Activated CD4-positive, alpha-beta T cell treated with anti-CD3 and anti-CD28 coated beads for 4 hours (primary cell): Measurements from ENCODE around the gene ANKLE2.

Experiments
- DNase-seq, 2 donors: peaks; one replicate each; pipeline ENCODE4 v3.0.0-alpha.2; 2020

ANKLE2 gene

DNA sequence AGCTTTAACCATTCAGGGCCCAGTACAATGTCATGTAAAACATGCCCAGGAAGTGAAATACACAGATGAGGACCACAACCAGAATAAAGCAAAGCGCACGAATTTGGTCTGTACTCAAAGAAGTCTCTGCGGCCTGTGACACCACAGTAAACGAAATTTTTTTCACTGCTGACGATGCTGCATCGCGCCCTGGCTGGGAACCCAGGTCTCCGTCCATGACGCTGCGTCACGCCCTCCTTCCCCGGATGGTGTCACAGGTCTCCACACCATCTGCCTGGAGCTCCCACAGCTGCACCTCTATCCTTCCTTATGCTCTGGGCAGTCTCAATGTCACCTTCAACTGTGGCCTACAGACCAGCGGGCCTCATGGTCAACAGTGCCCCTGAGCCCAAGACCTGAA is 17.8 kb downstream of the ANKLE2 start:
- no peak for DNase-seq

- no peak for DNase-seq
Observed at GRCh38 chr12:132741620-132742019, 20.0 kb downstream of the ANKLE2 start.

GRCh38 chr12:132740652-132741051 is 21.0 kb downstream of the ANKLE2 start:
- DNase-seq = no peak

GRCh38 chr12:132740313-132740646 is 21.4 kb downstream of the ANKLE2 start:
- no peak for DNase-seq

- DNase-seq = no peak
Observed at GRCh38 chr12:132739600-132740312, 21.9 kb downstream of the ANKLE2 start.

DNA sequence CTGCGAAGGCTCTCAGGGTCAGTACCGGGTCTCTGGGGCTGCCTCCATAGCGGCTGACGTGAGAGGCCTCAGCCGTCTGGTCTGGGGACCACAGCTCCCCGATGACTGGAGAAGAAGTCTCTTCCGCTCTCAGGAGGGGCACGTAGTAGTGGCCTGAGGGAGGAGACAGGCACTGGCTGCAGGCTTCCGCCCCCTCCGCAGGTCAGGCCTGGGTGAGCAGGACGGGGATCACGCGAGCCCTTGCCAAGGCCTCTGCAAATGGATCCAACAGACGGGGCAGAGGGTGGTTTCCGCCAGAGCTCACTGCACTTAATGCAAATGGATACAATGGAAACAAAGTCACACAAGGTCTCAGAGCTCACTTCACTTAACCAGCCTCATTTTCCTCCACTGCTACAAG is 24.7 kb downstream of the ANKLE2 start:
- no peak for DNase-seq

GRCh38 chr12:132736378-132736777 is 25.3 kb downstream of the ANKLE2 start:
- DNase-seq = no peak

DNA sequence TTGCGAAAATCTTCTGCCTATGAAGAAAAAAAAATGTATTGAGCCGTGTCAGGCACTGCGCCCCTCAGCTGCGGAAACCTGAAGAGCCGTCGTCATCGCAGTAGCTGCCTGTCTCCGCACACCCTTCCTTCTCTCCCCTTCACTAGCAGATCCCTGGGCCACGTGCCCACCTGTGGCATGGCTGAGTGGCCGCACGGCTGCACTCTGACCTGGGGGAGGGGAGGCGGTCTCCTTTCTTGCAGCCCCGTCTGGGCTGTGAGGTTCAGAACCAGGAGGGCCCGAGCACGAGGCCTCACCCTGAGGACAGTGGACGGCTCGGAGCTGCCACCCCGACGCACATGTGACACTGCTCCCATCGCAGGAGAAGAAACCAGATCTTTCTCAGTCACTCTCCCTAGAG is 26.1 kb downstream of the ANKLE2 start:
- no peak for DNase-seq

GRCh38 chr12:132734206-132734605 is 27.4 kb downstream of the ANKLE2 start:
- no peak for DNase-seq

DNA sequence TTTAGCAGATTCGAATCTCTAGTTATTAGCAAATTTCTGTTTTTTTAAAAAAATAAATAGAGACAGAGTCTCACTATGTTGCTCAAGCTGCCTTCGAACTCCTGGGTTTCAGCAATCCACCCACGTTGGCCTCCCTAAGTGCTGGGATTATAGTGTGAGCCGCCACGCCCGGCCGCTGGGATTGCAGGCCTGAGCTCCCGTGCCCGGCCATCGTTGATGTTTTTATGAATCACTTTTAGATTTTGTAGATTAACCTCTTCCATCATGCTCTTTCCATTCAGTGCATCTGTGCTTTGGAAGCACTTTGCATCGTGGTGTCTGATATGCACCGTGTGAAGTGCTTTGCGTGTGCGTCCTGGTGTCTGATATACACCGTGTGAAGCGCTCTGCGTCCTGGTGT is 30.1 kb downstream of the ANKLE2 start:
- DNase-seq = no peak

DNA sequence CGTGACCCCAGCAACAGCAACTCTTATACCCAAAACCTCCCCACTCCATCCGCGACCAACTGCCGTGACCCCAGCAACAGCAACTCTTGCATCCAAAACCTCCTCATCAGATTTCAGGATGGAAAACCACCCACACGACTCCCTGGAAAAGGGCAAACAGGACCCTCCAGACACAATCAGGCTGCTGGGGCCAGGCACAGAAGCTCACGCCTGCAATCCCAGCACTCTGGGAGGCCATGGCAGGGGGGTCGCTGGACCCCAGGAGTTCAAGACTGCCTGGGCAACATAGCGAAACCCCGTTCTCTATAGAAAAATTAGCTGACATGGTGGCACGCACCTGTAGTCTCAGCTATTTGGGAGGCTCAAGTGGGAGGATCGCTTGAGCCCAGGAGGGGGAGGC is 31.3 kb downstream of the ANKLE2 start:
- DNase-seq = no peak

DNA sequence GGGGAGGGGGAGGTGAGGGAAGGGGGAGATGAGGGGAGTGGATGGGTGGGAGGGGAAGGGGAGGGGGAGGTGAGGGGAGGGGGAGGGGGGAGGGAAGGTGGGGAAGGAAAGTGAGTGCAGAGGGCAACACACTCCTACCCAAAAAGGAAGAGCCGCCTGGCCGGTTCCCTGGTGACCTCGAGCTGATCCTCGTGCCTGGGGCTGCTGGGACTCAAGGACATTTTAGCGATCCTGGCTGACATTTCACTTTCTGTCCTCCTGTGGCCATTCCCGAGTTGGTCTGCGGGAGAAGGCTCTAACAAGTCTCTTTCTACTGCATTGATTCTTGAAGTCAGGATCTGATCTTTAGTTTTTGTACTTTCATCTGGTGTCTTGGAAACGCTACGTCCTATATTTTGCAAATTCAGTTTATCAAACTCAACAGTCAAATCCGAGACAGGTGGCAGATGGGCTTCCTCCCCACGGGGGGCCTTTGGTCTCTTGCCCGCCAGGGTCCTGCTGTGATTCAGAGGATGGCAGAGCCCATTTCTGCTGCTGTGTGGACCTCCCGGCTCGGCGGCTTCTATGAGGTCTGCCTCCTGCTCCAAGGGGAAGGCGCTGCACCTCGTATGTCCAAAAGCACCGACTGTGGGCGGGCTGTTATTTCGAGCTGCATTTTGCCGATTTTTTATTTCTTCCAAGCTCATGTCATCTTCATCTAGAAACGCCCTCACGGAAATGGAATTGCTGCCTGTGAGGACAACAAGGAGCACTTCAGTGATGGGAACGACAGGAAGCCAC is 31.9 kb downstream of the ANKLE2 start:
- DNase-seq = no peak

- no peak for DNase-seq
Observed at GRCh38 chr12:132728502-132728901, 33.1 kb downstream of the ANKLE2 start.

GRCh38 chr12:132727091-132727794 is 34.4 kb downstream of the ANKLE2 start:
- no peak for DNase-seq

DNA sequence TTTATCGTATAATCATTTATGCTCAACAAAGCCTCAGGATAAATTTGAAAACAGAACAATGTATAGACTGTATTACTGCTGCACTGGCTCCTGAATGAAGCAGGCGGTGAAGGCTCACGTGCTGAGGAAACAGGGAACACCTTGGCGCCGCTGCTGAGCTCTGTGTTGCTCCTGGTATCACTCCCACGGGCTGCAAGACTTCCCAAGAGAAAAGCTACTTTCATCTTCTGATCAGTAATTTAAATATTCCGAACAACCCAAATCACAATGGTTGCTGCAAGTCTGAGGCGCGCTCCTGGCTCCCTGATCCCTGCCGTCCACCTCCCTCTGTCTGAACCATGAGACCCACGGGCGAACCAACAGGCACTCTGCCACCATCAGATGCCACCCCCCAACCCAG is 35.2 kb downstream of the ANKLE2 start:
- DNase-seq = no peak

DNA sequence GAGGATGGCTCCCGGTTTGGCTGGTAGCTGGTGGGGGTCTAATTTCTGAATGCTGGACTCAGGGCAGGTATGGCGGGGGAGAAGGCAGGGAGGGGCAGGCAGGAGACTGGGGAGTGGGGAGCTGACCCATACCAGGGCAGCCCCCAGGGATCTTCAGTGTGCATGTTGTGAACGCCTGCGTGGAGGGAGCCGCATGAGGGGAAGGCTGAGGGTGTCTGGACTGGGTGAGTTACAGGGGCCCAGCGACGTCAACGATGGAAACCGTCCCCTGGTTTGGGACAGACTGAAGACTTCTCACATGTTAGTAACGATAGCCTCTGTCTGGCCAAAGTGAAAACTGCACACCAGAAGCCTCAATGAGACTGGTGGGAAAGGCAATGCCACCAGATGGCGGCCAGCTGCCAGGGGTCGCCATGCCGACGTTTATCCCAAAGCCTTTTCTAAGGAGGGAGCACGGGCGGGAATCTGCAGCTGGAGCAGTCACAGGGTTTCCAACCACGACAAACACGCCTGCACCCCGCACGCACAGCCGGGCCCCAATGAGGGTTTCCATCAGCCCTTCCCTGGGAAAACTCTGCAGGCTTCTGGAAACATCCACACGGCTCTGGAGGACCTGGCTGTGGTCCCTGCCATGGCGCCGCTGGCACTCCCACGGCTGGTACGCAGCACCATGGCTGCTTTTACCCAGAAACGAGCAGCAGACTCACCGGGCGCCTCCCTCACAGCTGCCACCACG is 37.0 kb downstream of the ANKLE2 start:
- no peak for DNase-seq

DNA sequence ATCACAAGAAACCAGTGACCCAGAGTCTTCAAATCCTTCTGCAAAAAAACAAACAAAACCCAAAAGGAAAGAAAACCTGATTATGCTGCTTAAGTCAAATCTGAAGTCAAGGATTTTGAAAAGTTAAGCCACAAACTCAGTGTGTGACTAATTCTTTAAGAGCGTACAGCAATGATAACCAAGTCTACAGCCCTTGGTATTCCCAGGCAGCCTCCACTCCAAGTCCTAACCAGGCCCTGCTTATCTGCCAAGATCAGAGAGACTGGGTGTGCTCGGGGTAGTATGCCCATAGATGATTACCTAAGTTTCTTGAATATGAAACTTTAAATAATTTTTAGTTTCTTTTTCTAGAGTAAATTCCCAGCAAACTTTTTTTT is 37.9 kb downstream of the ANKLE2 start:
- no peak for DNase-seq

GRCh38 chr12:132723015-132723763 is 38.4 kb downstream of the ANKLE2 start:
- no peak for DNase-seq

GRCh38 chr12:132720606-132721345 is 40.9 kb downstream of the ANKLE2 start:
- no peak for DNase-seq

DNA sequence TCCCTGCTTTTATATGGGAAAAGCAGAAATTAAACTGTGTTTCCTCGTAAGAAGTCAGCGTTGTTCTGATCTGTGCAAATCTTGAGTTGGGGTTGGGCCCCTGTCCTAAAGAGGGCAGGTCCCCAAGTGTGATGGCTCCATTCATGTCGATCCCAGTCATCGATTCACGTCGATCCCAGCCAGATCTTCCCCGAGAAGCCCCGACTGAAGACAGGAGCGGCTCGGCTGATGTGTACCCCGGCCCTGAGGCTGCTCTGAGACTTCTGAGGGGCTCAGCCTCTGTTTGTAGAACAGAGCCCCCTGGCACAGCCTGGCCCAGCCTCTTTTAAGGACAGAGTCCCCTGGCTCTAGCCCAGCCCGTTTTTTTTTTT is 41.7 kb downstream of the ANKLE2 start:
- no peak for DNase-seq

DNA sequence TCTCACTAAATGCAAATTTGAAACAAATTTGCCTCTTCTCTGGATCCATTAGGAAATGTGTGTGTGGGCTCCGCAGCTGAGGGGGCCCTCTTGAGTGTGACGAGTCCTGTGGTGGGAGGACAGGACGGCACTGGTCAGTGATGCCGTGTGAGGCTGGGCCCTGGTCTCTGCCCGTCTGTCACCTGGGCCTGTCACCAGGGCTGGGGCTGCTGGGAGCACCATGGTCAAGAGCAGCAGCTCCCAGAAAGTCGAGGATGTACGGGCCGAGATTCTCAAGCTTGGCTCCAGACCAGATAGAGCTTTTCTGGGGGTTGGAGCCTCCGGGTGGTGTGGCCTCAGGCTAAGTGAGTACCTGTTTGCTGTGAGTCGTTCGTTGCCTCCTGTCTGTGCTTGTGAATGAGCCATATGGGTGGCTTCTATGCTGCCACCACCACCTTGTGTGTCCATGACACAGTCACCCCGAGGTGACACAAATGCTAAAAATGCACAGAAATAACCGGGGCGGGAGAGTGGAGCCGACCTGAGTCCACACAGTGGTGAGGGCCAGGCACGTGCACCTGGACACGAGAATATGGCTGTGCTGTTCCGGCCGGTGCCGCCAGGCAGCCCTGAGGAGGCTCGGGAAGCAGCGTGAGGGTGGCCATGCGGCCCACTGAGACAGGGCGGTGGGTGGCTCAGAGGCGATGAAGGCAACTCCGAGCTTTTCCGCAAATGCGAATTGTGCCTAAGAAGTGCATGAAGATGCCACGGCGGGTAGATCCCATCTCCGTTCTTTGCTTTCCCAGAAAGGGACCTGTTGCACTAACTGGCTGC is 42.3 kb downstream of the ANKLE2 start:
- DNase-seq = no peak
